ENCODE measurements around the gene RAB31. TPM values are rescaled to one million over a fixed set of nuclear protein-coding genes. Genes with fewer than 3 reads are reported as not detected.
A peak's percentile ranks its signal among the peaks of the same experiment; 100 is the strongest.

The RAB31 gene
- total RNA-seq, 4 donors from 2014 or later, result 12.2 to 22.0 (median 15.6) TPM

- intact Hi-C loops (cut with DNase I; ENCODE audit: low total_unique reads), result no loop called here
- no peak for DNase-seq (ENCODE audit: low spot score in 2 of 2)
- no peak for TF ChIP-seq POLR2A (IDR thresholded peaks at IDR 0.05)
- TF ChIP-seq CTCF (IDR thresholded peaks at IDR 0.05), result no peak
- no peak overlapping the region for H3K4me3 ChIP-seq (ENCODE audit: low read depth, poor library complexity, severe bottlenecking)
- WGBS, 2 donors, result 92 to 95% methylated on average over 9 of the region's 9 CpGs
Observed at GRCh38 chr18:9806905-9807304, 98.8 kb downstream of the RAB31 start.

DNA sequence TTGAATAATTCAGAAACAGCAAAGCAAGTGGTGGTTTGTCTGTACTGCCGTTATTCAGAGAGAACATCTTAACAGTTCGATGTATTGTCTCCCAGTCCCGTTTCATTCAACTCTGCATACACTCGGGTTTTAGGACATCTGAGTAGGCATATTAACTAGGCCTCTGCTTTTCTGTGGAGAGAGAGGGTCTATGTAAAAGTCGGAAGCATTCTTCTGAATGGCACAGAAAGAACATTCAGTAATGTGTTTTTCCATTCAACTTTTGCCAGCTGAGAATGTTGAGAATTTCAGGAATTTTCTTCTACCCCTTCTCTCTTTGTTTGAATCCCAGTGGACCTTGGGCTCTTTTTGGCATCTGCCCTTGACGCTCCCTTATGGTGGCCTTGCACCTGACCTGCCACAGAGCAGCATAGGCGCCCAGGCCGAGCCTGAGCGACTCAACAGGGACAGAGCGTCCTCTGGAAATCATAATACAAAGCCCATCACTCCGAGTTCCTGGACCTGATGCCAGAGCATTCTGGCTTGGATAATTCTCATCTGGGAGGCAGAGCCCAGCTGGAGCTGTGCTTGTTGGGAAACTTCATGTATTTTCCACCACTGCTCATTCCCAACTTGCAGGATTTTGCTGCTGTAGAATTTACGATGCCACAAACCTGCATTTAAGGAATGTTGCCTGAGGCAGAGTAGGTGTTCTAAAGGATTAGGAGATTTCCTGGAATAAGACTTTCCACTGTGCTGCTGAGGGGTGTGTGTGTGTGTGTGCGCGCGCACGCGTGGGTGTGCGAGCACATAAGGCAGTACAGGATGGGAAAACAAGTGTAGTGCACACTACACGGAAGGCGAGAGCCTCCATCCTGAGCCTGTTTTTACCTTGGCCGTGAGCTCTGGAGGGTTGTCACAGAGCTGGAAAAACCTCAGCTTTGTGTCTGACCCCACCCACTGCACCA lies 100.5 kb downstream of the RAB31 start:
- H3K4me3 ChIP-seq (ENCODE audit: low read depth, poor library complexity, severe bottlenecking), result no peak overlapping the region
- intact Hi-C loops (cut with DNase I; ENCODE audit: low total_unique reads), result no loop called here
- TF ChIP-seq POLR2A (IDR thresholded peaks at IDR 0.05) (no peak), CTCF (IDR thresholded peaks at IDR 0.05) (no peak)
- WGBS, 2 donors, result 31 to 33% methylated on average over 21 of the region's 21 CpGs
- DNase-seq (ENCODE audit: low spot score in 2 of 2), result peak in 1 of 2 donors; percentile 29

GRCh38 chr18:9809697-9810096 lies 101.6 kb downstream of the RAB31 start:
- DNase-seq (ENCODE audit: low spot score in 2 of 2), result no peak
- H3K4me3 ChIP-seq (ENCODE audit: low read depth, poor library complexity, severe bottlenecking), result no peak overlapping the region
- intact Hi-C loops (cut with DNase I; ENCODE audit: low total_unique reads), result no loop called here
- 82 to 88% methylated on average over 6 of the region's 6 CpGs for WGBS, 2 donors
- TF ChIP-seq CTCF (IDR thresholded peaks at IDR 0.05) (no peak), POLR2A (IDR thresholded peaks at IDR 0.05) (no peak)

- no peak overlapping the region for H3K4me3 ChIP-seq (ENCODE audit: low read depth, poor library complexity, severe bottlenecking)
- TF ChIP-seq CTCF (IDR thresholded peaks at IDR 0.05) (no peak), POLR2A (IDR thresholded peaks at IDR 0.05) (no peak)
- intact Hi-C loops (cut with DNase I; ENCODE audit: low total_unique reads), result no loop called here
- no peak for DNase-seq (ENCODE audit: low spot score in 2 of 2)
- 86 to 88% methylated on average over 4 of the region's 4 CpGs for WGBS, 2 donors
Observed at GRCh38 chr18:9810299-9810698, 102.2 kb downstream of the RAB31 start.

DNA sequence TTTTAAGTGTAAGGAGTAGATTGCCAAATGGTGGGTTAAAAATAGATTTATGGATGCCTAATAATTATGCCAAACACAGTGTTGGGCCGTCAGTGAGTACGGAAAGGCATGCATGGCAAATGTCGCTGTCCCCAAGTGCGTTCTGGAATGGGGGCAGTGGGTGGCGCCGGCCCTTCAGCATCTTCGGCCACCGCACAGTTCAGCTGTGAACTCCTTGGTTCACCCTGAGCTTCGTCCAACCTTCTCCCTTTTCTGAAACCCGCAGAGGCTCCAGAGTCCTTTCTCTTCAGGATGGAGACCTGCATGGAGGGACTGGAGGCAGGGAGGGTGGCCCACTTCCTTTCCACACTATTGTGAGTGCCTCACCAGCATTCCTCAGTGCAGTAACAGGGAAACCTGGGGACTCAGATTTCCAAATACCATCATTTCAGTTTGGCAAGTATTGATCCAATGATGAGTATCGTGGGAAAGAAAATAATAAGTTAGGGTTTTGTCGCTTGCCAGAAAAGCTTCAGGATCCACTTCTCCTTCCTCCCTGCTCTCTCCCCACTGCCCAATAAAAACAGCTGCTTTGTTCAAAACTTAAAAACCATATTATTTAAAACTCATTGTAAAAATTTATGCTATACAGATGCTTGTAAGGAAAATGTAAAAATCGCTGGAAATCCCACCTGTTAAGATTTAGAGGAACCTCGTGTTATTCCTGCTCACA lies 103.0 kb downstream of the RAB31 start:
- no peak for DNase-seq (ENCODE audit: low spot score in 2 of 2)
- 82 to 87% methylated on average over 14 of the region's 14 CpGs for WGBS, 2 donors
- TF ChIP-seq POLR2A (IDR thresholded peaks at IDR 0.05) (no peak), CTCF (IDR thresholded peaks at IDR 0.05) (no peak)
- intact Hi-C loops (cut with DNase I; ENCODE audit: low total_unique reads), result no loop called here
- no peak overlapping the region for H3K4me3 ChIP-seq (ENCODE audit: low read depth, poor library complexity, severe bottlenecking)

All from lower leg skin (tissue), 4 donors.